ENCODE results near the gene TM2D3.

GRCh38 chr15:101650145-101650544, 2.0 kb downstream of the TM2D3 start:
- TF ChIP-seq CTCF (IDR thresholded peaks at IDR 0.05 in 8 of 11, conservative IDR thresholded peaks at IDR 0.05 in 3 of 11) = no peak
- TF ChIP-seq POLR2A (IDR thresholded peaks at IDR 0.05) = no peak

All from spleen (tissue), 7 donors.